Vagina (tissue), 2 donors: ENCODE measurements around the gene QRICH2.

Experiments
- POLR2A ChIP-seq, 2 donors: fragments of 450-650 bp; IDR thresholded peaks; one replicate each; pipeline ENCODE4 v1.6.1; 2017; ENCODE audit warnings: antibody characterized with exemption in 2 of 2, mild to moderate bottlenecking in 2 of 2, moderate library complexity in 2 of 2
- POLR2AphosphoS5 ChIP-seq, 2 donors: sonication (generic); formaldehyde crosslinking; IDR thresholded peaks; one replicate each; pipeline ENCODE4 v1.9.0; 2017; ENCODE audit warnings: antibody characterized with exemption in 2 of 2, mild to moderate bottlenecking in 2 of 2, low read depth in 1 of 2; ENCODE audit not compliant: insufficient read depth in 1 of 2
- TF ChIP-seq, protein P1 (sequence below), 3 experiments: fragments of 450-650 bp in 2 of 3; fragments of 200-600 bp in 1 of 3; sonication (generic) in 1 of 3; IDR thresholded peaks; one replicate each; pipeline ENCODE4 v1.5.1; 2017 to 2019; ENCODE audit warnings: antibody characterized with exemption in 3 of 3, mild to moderate bottlenecking in 2 of 3, moderate library complexity in 2 of 3

DNA sequence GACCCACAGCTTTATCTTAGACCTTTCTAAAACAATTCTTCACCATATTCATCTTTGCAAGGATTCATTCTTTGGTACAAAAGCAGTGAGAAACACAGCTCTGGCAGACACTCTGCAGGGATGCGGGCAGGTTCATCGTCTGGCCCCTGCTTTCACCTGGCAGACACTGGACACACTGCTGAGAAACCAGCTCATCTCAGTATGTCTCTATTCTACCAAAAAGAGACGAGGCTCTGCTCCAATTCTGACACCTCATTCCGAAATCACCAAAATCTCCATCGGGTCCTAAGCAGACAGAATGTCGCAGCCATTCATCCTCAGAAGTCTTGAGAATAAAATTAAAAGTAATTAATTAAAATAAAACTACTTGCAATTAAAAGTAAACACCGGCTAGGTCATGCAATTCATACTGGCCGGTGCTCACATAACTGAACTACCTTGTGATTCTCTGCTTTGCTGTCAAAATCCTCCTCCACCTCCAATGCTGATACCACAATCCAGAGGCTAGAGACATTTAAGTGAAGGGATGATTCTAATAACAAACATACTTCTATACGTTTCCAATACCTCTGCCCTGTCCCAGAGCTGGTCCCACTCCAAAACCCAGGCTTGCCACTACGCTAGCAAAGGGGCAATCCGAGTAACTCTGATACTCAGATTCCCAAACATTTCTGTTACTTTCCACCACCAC is 69.1 kb downstream of the QRICH2 start:
- TF ChIP-seq, protein P1, sequence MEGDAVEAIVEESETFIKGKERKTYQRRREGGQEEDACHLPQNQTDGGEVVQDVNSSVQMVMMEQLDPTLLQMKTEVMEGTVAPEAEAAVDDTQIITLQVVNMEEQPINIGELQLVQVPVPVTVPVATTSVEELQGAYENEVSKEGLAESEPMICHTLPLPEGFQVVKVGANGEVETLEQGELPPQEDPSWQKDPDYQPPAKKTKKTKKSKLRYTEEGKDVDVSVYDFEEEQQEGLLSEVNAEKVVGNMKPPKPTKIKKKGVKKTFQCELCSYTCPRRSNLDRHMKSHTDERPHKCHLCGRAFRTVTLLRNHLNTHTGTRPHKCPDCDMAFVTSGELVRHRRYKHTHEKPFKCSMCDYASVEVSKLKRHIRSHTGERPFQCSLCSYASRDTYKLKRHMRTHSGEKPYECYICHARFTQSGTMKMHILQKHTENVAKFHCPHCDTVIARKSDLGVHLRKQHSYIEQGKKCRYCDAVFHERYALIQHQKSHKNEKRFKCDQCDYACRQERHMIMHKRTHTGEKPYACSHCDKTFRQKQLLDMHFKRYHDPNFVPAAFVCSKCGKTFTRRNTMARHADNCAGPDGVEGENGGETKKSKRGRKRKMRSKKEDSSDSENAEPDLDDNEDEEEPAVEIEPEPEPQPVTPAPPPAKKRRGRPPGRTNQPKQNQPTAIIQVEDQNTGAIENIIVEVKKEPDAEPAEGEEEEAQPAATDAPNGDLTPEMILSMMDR (IDR thresholded peaks at IDR 0.05) = no peak
- TF ChIP-seq POLR2AphosphoS5 (IDR thresholded peaks at IDR 0.05; ENCODE audit: insufficient read depth in 1 of 2, low read depth in 1 of 2) (no peak), POLR2A (IDR thresholded peaks at IDR 0.05) (no peak)
